Activated T-cell treated with anti-CD3 and anti-CD28 coated beads, Interleukin-2, amount 50 U/mL, for 72 hours (primary cell): ENCODE data around the gene NPRL2. TPM values are rescaled to one million over a fixed set of nuclear protein-coding genes. Genes with fewer than 3 reads are reported as not detected.

Experiments
- ATAC-seq, 2 donors: fragments of 150-1000 bp; cut with Tn5 transposase; replicated peaks in 1 of 2; 2 replicates each; pipeline ENCODE4 v1.10.0; 2021; ENCODE audit warnings: moderate library complexity in 2 of 2, mild to moderate bottlenecking in 1 of 2
- DNase-seq, 2 donors: peaks; one replicate each; pipeline ENCODE4 v3.0.0; 2021 to 2022; ENCODE audit warnings: mixed read lengths in 1 of 2
- H3K27ac Mint-ChIP-seq: one replicate; pipeline ENCODE4 v1.8.0; 2022; ENCODE audit warnings: mild to moderate bottlenecking, moderate library complexity, mixed read lengths
- H3K27me3 Mint-ChIP-seq: one replicate; pipeline ENCODE4 v1.8.0; 2022; ENCODE audit warnings: low read depth, mixed read lengths
- H3K36me3 Mint-ChIP-seq, 2 donors: one replicate each; pipeline ENCODE4 v1.8.0; 2022; ENCODE audit warnings: mixed read lengths in 2 of 2, mild to moderate bottlenecking in 1 of 2; ENCODE audit not compliant: insufficient read depth in 2 of 2
- H3K4me1 Mint-ChIP-seq: one replicate; pipeline ENCODE4 v1.8.0; 2022; ENCODE audit warnings: low read depth, mixed read lengths
- H3K4me3 Mint-ChIP-seq, 2 donors: one replicate each; pipeline ENCODE4 v1.8.0; 2022; ENCODE audit warnings: mild to moderate bottlenecking in 2 of 2, mixed read lengths in 2 of 2, moderate library complexity in 2 of 2
- H3K9me3 Mint-ChIP-seq, 2 donors: one replicate each; pipeline ENCODE4 v1.8.0; 2022; ENCODE audit warnings: mixed read lengths in 2 of 2
- total RNA-seq, 2 donors: library from RNA; stranded (reverse); gene quantifications; one replicate each; pipeline ENCODE4 v1.2.3, GENCODE V29; 2022

The NPRL2 gene
- total RNA-seq, 2 donors from 2014 or later = 46.0 to 46.4 TPM

GRCh38 chr3:50297896-50298725 is 52.5 kb downstream of the NPRL2 start:
- peaks cover 28% of the 10 kb centered on the region for H3K4me1 Mint-ChIP-seq
- H3K36me3 Mint-ChIP-seq = no peaks in the 10 kb centered on the region
- H3K27ac Mint-ChIP-seq = peak overlapping the region; percentile 40
- ATAC-seq = no peak
- no peaks in the 10 kb centered on the region for H3K27me3 Mint-ChIP-seq
- H3K9me3 Mint-ChIP-seq = no peaks in the 10 kb centered on the region
- no peak for DNase-seq
- H3K4me3 Mint-ChIP-seq = peak overlapping the region; percentile 94 to 98

- Mint-ChIP-seq H3K4me3 (peak overlapping the region in 1 of 2 donors; percentile 98), H3K36me3 (no peaks in the 10 kb centered on the region), H3K27ac (no peak overlapping the region), H3K27me3 (no peaks in the 10 kb centered on the region), H3K4me1 (peaks cover 35% of the 10 kb centered on the region), H3K9me3 (no peaks in the 10 kb centered on the region)
- ATAC-seq (no peak), DNase-seq (no peak)
These were observed 53.2 kb downstream of the NPRL2 start for GRCh38 chr3:50297384-50297775.

Other genes starting within 250 kb of the NPRL2 start
- gene SEMA3F, start 195.5 kb downstream of the NPRL2 start, total RNA-seq = under 1 TPM in 1 of 2 donors, not detected in 1; 0.25 TPM
- not detected for gene GNAT1, start 159.2 kb downstream of the NPRL2 start, total RNA-seq
- not detected for gene SLC38A3, start 145.5 kb downstream of the NPRL2 start, total RNA-seq
- gene GNAI2, start 114.6 kb downstream of the NPRL2 start, total RNA-seq = 100 to 1,000 TPM; 263 to 272 TPM
- 1 to 10 TPM; 1.9 to 3.3 TPM for gene SEMA3B, start 81.6 kb downstream of the NPRL2 start, total RNA-seq
- gene LSMEM2, start 71.7 kb downstream of the NPRL2 start, total RNA-seq = under 1 TPM in 1 of 2 donors, not detected in 1; 0.26 TPM
- 10 to 100 TPM; 56.3 to 62.1 TPM for gene IFRD2, start 58.3 kb downstream of the NPRL2 start, total RNA-seq
- 1 to 10 TPM; 6.7 to 7.1 TPM for gene HYAL3, start 51.4 kb downstream of the NPRL2 start, total RNA-seq
- 10 to 100 TPM; 19.5 to 20.0 TPM for gene NAA80, start 51.4 kb downstream of the NPRL2 start, total RNA-seq
- under 1 TPM in 1 of 2 donors, not detected in 1; 0.19 TPM for gene HYAL1, start 47.2 kb downstream of the NPRL2 start, total RNA-seq
- gene HYAL2, start 28.0 kb downstream of the NPRL2 start, total RNA-seq = 1 to 10 TPM; 4.6 to 4.8 TPM
- 10 to 100 TPM; 16.2 to 16.8 TPM for gene TUSC2, start 22.6 kb downstream of the NPRL2 start, total RNA-seq
- gene RASSF1, start 9.9 kb downstream of the NPRL2 start, total RNA-seq = 10 to 100 TPM; 51.4 to 61.6 TPM
- 1 to 10 TPM; 1.2 TPM for gene ZMYND10, start 5.0 kb downstream of the NPRL2 start, total RNA-seq
- 10 to 100 TPM; 16.1 to 17.0 TPM for gene CYB561D2, start 87 bp upstream of the NPRL2 start, total RNA-seq
- 10 to 100 TPM; 21.5 to 22.6 TPM for gene TMEM115, start 8.7 kb upstream of the NPRL2 start, total RNA-seq
- 1 to 10 TPM; 3.3 to 5.4 TPM for gene CACNA2D2, start 152.9 kb upstream of the NPRL2 start, total RNA-seq
- gene C3orf18, start 217.0 kb upstream of the NPRL2 start, total RNA-seq = 10 to 100 TPM; 22.7 to 32.5 TPM
- gene HEMK1, start 218.7 kb upstream of the NPRL2 start, total RNA-seq = 10 to 100 TPM; 54.5 to 64.6 TPM